Small intestine (tissue), 7 donors: ENCODE results near the gene TRPM7. TPM values are rescaled to one million over a fixed set of nuclear protein-coding genes. Genes with fewer than 3 reads are reported as not detected.

Experiments used
- DNase-seq, 2 donors: peaks; one replicate each; pipeline versions ENCODE4 v3.0.0 to v3.0.0-alpha.2; 2013
- FAIRE-seq: peaks from 2 replicates; lab custom pipeline; 2012; peaks lifted over from hg19 to GRCh38; lab: Jason Lieb, UNC
- H3K27ac ChIP-seq, 3 donors: one replicate each; pipeline ENCODE4 v1.5.1; 2013; ENCODE audit warnings: low read length in 2 of 3, mild to moderate bottlenecking in 2 of 3, control low read depth in 1 of 3, inconsistent platforms in 1 of 3, low read depth in 1 of 3, moderate library complexity in 1 of 3
- H3K27me3 ChIP-seq, 3 donors: one replicate each; pipeline ENCODE4 v1.6.1; 2013; ENCODE audit warnings: low read length in 3 of 3, inconsistent platforms in 1 of 3; ENCODE audit not compliant: control insufficient read depth in 3 of 3, insufficient read depth in 3 of 3
- H3K36me3 ChIP-seq, 3 donors: one replicate each; pipeline ENCODE4 v1.6.1; 2013; ENCODE audit warnings: low read length in 3 of 3, inconsistent platforms in 1 of 3, low read depth in 1 of 3, mild to moderate bottlenecking in 1 of 3, moderate library complexity in 1 of 3; ENCODE audit not compliant: control insufficient read depth in 3 of 3, insufficient read depth in 2 of 3
- H3K4me1 ChIP-seq, 3 donors: one replicate each; pipeline ENCODE4 v1.6.1; 2013; ENCODE audit warnings: low read length in 2 of 3, inconsistent platforms in 1 of 3, low read depth in 1 of 3, mild to moderate bottlenecking in 1 of 3, moderate library complexity in 1 of 3; ENCODE audit not compliant: control insufficient read depth in 3 of 3, insufficient read depth in 2 of 3
- H3K4me3 ChIP-seq, 3 donors: one replicate each; pipeline ENCODE4 v1.5.1; 2013; ENCODE audit warnings: low read length in 3 of 3, control low read depth in 1 of 3, inconsistent platforms in 1 of 3, low read depth in 1 of 3, mild to moderate bottlenecking in 1 of 3, moderate library complexity in 1 of 3
- H3K9me3 ChIP-seq, 2 donors: one replicate each; pipeline ENCODE4 v1.6.1; 2013; ENCODE audit warnings: low read depth in 1 of 2, low read length in 1 of 2; ENCODE audit not compliant: control insufficient read depth in 2 of 2, insufficient read depth in 1 of 2
- WGBS, 3 donors: extraction: QIAGEN DNeasy Blood & Tissue Kit; methylation state at CpG; one replicate each; pipeline ENCODE4 v1.1.7; 2013; 5-methylcytosine and 5-hydroxymethylcytosine counted together
- polyA plus RNA-seq, 4 donors: library from polyadenylated mRNA; stranded (reverse) in 3 of 4; unstranded in 1 of 4; fragments of 200-250 nt in 3 of 4; fragments of 120-200 nt in 1 of 4; gene quantifications; one replicate each; pipeline versions ENCODE4 v1.2.1 to v1.2.3, GENCODE V29; 2013
- donor health status: healthy with polysubstance abuse.
- donor health status: control.
- donor health status: control.
- donor health status: Bipolar disorder and iron deficiency.
- donor health status: healthy.

TRPM7 gene
- polyA plus RNA-seq, 4 donors, result 5.7 to 36.2 (median 9.5) TPM

DNA sequence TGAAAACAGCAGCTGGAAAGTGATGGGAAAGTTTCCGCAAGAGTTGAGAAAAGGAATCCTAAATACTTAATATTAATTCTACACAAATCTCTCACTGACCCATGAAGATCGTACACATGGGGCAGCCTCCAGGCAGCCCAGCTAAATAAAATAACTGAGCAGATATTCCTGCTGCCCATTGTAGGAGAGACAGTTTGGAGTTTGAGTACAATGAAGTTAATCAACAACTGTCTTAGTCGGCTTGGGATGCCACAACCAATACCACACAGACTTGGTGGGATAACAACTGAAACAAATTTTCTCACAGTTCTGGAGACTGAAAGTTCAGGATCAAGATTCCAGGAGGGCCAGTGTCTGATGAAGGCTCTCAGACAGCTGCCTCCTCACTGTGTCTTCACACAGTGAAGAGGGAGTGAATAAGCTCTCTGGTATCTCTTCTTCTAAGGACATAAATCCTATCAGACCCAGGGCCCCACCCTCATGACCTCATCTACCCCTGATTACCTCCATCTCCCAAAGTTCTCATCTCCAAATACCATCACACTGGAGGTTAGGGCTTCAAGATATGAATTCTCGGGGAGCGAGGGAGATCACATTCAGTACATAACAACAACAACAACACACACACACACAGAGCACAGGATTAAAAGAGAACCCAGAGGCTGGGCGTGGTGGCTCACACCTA, 9.7 kb downstream of the TRPM7 start:
- DNase-seq (peak; percentile 5 to 22), FAIRE-seq (no peak)
- Histone ChIP-seq H3K9me3 (no peaks in the 10 kb centered on the region), H3K36me3 (peaks cover 0 to 13% (median 0%) of the 10 kb centered on the region in 3 donors), H3K27ac (no peak overlapping the region), H3K27me3 (no peaks in the 10 kb centered on the region), H3K4me3 (no peak overlapping the region), H3K4me1 (no peaks in the 10 kb centered on the region)
- WGBS, 3 donors, result 77 to 85% (median 78%) methylated on average over 6 of the region's 6 CpGs

DNA sequence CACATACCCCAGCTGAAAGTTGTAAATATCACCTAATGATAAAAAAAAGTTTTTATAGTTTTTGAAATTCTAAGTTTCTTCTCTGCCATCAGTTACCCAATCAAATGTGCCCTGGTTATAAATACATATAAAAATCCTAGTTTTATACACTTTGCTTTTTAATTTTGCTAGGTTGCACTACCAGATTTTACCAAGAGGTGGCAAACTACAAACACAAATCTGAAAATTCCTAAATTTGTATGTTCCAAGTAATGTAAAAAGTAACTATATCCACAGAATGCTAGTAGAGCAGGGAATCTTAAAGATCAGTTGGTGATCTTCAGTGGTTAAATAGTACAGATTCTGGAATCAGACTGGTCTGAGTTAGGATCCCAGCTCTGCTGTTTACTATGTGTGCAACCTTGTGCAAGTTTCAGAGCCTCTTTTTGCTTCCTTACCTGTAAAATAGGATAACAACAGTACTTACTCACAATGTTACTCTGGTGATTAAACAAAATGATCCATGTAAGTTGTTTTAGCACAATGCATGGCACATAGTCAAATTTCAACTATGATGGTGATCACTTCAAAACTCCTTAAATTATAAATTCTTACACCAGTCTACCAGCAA, 11.0 kb downstream of the TRPM7 start:
- H3K27ac ChIP-seq, result no peak overlapping the region
- H3K4me1 ChIP-seq, result no peaks in the 10 kb centered on the region
- DNase-seq (peak; percentile 21 to 40), FAIRE-seq (no peak)
- peaks cover 0 to 13% (median 0%) of the 10 kb centered on the region in 3 donors for H3K36me3 ChIP-seq
- no peak overlapping the region for H3K4me3 ChIP-seq
- no peaks in the 10 kb centered on the region for H3K27me3 ChIP-seq
- no peaks in the 10 kb centered on the region for H3K9me3 ChIP-seq

DNA sequence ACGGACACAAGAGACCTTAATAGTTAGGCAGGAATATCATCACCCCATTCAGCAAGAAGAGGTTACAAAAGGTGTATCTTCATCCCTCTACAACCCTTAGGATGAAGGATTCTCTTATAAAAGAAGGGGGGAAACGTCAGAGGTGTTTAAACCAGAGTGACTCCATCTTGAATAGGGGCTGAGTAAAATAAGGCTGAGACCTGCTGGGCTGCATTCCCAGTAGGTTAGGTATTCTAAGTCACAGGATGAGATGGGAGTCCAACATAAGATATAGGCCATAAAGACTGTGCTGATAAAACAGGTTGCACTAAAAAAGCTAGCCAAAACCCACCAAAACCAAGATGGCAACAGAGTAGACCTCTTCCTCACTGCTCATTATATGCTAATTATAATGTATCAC, 16.5 kb downstream of the TRPM7 start:
- 62 to 80% (median 67%) methylated on average over 2 of the region's 2 CpGs for WGBS, 3 donors
- H3K4me1 ChIP-seq, result peaks cover 0 to 6% (median 0%) of the 10 kb centered on the region in 3 donors
- no peak overlapping the region for H3K4me3 ChIP-seq
- no peaks in the 10 kb centered on the region for H3K9me3 ChIP-seq
- H3K27me3 ChIP-seq, result no peaks in the 10 kb centered on the region
- peak in 1 of 2 donors; percentile 6 for DNase-seq
- no peak overlapping the region for H3K27ac ChIP-seq
- peaks cover 0 to 21% (median 0%) of the 10 kb centered on the region in 3 donors for H3K36me3 ChIP-seq
- FAIRE-seq, result no peak

DNA sequence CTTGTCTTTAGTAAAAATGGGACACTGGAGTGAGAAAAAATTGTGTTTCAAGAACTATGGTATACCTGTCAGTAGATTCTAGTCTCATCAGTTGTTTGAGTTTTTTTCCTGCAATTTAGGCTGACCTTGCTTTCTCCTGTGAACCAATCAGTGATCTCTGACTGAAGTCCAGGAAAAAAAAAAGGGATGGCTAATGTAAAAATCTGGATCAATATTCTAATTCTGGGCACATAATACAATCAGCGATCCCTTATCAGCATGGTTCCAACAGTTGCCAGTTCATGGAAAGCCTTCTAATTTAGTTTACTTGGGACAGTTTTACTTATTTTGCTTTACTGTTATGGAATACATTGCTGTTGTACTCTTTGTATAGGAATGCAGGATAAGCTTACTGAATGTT, 17.0 kb downstream of the TRPM7 start:
- 16 to 62% (median 41%) methylated on average over 1 of the region's 1 CpG for WGBS, 3 donors
- Histone ChIP-seq H3K4me3 (no peak overlapping the region), H3K36me3 (peaks cover 0 to 26% (median 0%) of the 10 kb centered on the region in 3 donors), H3K9me3 (no peaks in the 10 kb centered on the region), H3K27ac (no peak overlapping the region), H3K4me1 (peaks cover 0 to 6% (median 0%) of the 10 kb centered on the region in 3 donors), H3K27me3 (no peaks in the 10 kb centered on the region)
- FAIRE-seq (no peak), DNase-seq (no peak)

DNA sequence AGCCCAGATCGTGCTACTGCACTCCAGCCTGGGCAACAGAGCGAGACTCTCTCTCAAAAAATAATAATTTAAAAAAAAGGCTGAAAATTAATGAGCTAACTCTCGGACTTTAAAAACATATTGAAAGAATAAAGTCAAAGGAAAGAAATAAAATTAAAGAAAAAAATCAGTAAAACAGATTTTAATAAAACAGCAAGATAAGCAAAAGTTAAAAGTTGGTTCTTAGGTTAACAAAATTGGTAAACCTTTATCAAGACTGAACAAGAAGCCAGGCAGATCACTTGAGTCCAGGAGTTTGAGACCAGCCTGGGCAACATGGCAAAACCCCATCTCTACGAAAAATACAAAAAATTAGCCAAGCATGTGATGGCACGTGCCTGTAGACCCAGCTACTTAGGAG, 20.7 kb downstream of the TRPM7 start:
- Histone ChIP-seq H3K9me3 (no peaks in the 10 kb centered on the region), H3K27me3 (no peaks in the 10 kb centered on the region), H3K4me1 (peaks cover 0 to 6% (median 0%) of the 10 kb centered on the region in 3 donors), H3K4me3 (no peak overlapping the region), H3K27ac (no peak overlapping the region), H3K36me3 (peaks cover 2 to 29% (median 2%) of the 10 kb centered on the region in 3 donors)
- WGBS, 3 donors, result 87 to 91% (median 89%) methylated on average over 5 of the region's 5 CpGs
- DNase-seq (no peak), FAIRE-seq (no peak)

DNA sequence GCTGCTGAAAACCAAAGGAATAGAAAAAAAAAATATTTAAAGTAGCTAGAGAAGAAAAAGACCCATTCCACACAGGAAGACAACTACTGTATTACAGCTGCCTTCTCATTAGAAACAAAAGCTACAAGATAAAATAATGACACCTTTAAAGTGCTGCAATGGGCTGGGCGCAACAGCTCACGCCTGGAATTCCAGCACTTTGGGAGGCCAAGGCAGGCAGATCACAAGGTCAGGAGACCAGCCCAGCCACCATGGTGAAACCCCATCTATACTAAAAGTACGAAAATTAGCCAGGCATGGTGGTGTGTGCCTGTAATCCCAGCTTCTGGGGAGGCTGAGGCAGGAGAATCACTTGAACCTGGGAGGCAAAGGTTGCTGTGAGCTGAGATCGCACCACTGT, 31.0 kb downstream of the TRPM7 start:
- H3K4me3 ChIP-seq, result no peak overlapping the region
- DNase-seq (no peak), FAIRE-seq (no peak)
- no peaks in the 10 kb centered on the region for H3K27me3 ChIP-seq
- no peaks in the 10 kb centered on the region for H3K9me3 ChIP-seq
- H3K27ac ChIP-seq, result no peak overlapping the region
- 84 to 91% (median 89%) methylated on average over 4 of the region's 4 CpGs for WGBS, 3 donors
- H3K36me3 ChIP-seq, result peaks cover 0 to 53% (median 5%) of the 10 kb centered on the region in 3 donors
- H3K4me1 ChIP-seq, result no peaks in the 10 kb centered on the region

DNA sequence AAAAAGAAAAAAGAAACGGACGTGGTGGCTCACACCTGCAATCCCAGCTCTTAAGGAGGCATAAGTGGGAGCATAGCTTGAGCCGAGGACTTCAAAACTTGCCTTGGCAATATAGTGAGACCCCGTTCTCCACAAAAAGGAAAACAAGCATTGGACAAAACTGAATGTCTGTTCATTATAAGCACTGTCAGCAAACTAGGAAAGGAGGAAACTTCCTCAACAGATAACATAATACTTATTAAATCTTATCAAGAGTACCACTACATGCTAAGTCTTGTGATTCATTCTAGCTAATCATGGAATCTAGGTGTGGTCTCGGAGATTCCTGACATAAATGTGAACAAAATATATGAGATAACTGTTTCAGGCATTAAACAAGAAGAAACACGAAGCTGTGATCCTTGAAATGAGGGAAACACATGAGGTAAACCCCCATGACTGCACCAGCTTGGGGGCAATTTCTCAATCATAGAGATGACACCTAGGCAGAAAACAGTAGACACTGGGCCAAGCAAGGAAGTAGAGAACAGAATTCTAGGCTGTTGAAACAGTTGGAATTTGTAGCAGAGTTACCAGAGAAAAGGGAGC, 33.3 kb downstream of the TRPM7 start:
- Histone ChIP-seq H3K4me3 (no peak overlapping the region), H3K4me1 (no peaks in the 10 kb centered on the region), H3K36me3 (peaks cover 5 to 54% (median 10%) of the 10 kb centered on the region in 3 donors), H3K9me3 (no peaks in the 10 kb centered on the region), H3K27me3 (no peaks in the 10 kb centered on the region), H3K27ac (no peak overlapping the region)
- FAIRE-seq (no peak), DNase-seq (peak in 1 of 2 donors; percentile 4)
- WGBS, 3 donors, result 76 to 89% (median 88%) methylated on average over 6 of the region's 6 CpGs

DNA sequence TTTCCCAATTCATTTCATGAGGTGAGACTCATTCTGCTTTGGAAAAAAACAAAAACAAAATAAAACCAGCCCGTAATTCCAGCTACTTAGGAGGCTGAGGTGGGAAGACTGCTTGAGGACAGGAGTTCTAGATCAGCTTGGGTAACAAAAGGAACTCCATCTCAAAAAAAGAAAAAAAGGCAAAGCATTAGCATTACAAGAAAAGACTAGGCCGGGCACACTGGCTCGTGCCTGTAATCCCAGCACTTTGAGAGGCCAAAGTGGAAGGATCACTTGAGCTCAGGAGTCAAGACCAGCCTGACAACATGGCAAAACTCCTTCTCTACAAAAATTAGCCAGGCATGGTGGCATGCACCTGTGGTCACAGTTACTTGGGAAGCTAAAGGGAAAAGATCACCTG, 33.9 kb downstream of the TRPM7 start:
- FAIRE-seq (no peak), DNase-seq (no peak)
- Histone ChIP-seq H3K36me3 (peaks cover 7 to 55% (median 10%) of the 10 kb centered on the region in 3 donors), H3K9me3 (no peaks in the 10 kb centered on the region), H3K4me1 (no peaks in the 10 kb centered on the region), H3K27me3 (no peaks in the 10 kb centered on the region), H3K4me3 (no peak overlapping the region), H3K27ac (no peak overlapping the region)
- 80 to 96% (median 94%) methylated on average over 3 of the region's 3 CpGs for WGBS, 3 donors
